HuH-7.5 (cell line): ENCODE measurements around the gene DMRT3.
"Not testable (repeated sequence)": the region's sequence is repeated elsewhere in the genome, so short reads cannot be mapped to it uniquely, and the experiment has no call there.

Experiments
- DNase-seq: peaks from one replicate; pipeline ENCODE4 v3.0.0; 2011; ENCODE audit warnings: low spot score

DMRT3 gene

DNA sequence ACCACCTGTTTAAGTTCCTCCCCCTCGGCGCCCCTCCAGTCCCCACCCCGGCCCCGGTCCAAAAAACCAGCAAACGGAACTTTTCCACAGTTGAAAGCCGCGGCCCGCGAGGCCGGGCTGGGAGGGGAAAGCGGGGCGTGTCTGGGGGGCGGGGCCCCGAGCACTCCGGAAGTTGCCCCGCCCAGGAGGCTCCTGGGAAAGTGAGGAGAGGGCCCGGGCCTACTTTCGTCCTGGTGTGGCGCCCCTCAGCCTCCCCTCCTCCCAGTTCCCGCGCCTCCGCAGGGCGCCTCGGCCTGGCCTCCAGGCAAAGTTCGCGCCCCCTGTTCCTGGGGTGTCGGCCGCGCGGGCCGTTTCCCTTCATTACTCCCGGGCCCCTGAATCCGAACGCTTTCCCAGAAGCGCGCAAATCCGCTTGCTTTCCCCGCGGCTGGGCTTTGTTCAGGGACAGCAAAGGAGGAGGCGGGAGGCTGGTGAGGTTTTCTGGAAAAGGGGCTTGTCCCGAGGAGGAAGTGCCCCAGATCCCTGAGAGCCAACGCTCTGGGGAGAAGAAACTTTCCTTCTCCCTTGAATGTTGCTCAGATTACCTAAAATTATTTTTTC lies 4.5 kb upstream of the DMRT3 start:
- DNase-seq = no peak

DNA sequence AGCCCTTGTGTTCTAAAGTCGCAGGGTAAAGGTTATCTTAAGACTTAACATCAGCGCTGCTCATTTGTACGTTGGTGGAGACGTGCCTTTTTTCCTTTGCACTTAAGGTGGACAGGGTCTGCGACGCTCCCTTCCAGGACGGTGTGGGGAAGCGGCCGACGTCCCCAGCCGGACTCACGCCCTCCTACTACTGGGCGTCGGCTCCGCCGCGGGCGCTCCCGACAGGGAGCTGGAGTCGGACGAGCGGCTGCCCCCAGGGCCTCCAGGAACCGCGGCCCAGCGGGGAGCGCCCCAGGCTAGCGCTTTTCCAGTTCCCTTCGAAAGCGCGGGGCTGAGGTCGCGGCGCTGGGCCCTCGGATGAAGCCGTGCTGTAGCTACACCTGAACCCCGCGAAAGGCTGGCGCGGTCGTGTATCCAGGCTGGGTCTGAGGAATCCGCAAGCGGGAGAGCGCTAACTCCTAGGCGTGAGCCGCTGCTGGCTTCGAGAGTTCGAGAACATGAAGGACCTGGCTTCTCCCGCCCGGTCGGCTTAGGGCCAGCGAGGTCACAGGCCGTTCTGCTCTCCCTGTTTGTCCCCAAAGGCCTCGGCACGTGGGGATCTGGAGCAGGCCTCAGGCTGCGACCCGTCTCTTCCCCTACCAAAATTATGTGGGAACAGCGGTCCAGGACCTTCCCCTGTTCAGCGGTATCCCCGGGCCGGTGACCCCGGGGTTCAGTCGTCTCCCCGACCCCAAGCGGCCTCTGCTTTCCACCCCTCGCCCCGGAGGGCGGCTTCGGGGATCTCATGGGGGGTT lies 3.8 kb upstream of the DMRT3 start:
- DNase-seq = no peak

GRCh38 chr9:973295-973834 lies 3.1 kb upstream of the DMRT3 start:
- no peak for DNase-seq

- DNase-seq = no peak
These were observed 2.1 kb upstream of the DMRT3 start for GRCh38 chr9:974031-974995.

DNA sequence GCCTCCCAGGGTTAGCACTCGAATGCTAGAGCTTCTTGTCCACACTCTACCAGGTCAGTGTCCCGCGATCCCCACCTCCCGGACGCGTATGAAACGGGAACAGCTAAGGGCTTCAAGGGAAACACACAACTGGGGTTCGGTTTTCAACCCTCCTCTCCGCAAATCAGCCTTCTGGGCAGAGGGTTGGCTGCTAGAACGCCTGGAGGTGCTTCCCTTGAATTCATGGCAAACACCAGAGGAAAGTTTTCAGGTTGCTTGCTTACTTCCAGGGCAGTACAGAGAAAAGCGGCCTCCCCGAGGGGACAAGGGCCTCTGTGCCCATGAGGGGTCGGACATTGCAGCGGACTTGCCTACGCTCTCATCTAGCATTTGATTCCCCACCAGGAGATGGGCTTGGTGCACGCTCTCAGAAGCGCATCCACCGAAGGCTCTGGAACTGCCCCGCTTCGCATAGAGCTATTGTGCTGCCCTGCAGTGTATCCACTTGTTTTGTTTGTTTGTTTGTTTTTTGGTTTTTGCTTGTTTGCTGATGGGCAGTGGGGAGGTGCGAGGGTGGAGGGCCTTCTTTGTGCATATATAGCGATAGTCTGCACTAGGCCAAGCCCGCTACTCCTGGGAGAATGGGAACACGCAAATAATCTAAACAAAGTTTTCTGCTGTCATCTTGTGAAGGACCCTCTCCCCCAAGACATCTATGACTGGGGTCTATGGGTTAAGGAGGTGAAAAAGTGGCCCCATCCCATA lies 1.3 kb upstream of the DMRT3 start:
- no peak for DNase-seq

- DNase-seq = no peak
These were observed 656 bp upstream of the DMRT3 start for GRCh38 chr9:975740-976257.

DNA sequence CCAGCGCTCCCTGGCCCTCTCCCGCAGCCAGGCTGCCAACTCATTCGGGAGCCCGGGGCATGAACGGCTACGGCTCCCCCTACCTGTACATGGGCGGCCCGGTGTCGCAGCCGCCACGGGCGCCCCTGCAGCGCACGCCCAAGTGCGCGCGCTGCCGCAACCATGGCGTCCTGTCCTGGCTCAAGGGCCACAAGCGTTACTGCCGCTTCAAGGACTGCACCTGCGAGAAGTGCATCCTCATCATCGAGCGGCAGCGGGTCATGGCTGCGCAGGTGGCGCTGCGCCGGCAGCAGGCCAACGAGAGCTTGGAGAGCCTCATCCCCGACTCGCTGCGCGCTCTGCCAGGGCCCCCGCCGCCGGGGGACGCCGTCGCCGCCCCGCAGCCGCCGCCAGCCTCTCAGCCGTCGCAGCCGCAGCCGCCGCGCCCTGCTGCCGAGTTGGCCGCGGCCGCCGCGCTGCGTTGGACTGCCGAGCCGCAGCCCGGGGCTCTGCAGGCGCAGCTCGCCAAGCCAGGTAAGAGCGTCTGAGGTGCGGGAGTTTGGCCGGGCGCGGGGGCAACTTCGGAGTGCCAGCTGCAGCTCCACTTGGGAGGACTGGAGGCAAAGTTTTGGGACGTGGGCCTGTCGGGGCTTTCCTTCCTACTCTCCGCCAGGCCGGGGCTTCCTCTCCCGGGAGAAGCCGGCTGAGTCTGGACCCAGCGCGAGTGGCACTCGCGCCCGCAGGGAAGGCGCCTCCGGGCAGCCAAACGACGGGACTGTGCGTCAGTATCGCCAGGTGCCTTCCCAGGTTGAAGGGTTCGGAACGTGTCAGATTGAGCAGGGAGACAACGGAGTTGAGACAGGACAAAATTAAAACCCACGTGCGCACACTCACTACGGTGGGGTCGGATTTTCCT lies 735 bp downstream of the DMRT3 start:
- DNase-seq = no peak

GRCh38 chr9:977838-978830 lies 1.7 kb downstream of the DMRT3 start:
- no peak for DNase-seq

DNA sequence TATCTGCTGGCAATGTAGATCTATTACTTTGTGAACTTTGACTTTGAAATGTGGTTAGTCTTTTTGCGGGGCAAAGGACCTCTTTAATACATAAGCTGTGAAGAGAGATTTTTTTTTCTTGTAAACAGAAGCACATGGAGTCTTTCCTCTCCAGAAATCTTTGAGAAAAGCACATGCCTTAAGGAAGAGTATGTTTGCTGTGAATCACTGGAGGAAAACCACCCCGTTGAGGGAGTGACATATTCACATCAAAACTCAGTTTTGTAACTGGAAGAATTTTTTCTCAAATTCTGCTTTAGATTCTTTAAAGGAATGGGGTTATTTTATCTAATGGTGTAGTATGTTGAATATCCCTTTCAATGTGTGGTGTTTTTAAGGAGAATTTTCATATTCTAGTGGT lies 3.5 kb downstream of the DMRT3 start:
- no peak for DNase-seq

DNA sequence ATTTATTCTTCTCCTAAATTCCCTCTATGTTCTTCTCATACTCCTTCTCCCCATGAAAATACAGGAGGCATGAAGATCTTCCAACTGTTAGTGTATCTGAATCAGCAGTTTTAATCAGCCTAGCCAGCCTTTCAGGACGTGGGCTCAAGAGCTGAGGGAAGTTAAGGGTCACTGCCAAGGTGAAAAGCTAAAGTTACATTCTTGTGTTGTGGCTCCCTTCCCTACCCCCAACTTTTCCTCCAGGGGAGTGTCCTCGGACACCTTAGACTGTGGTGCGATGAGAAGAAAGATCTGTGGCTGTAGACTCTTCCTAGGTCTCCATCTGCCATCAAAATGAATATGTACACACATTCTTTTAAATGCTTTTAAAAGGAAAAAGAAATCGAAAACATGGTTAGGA lies 4.2 kb downstream of the DMRT3 start:
- DNase-seq = no peak

- DNase-seq = no peak
These were observed 5.0 kb downstream of the DMRT3 start for GRCh38 chr9:981491-981898.

DNA sequence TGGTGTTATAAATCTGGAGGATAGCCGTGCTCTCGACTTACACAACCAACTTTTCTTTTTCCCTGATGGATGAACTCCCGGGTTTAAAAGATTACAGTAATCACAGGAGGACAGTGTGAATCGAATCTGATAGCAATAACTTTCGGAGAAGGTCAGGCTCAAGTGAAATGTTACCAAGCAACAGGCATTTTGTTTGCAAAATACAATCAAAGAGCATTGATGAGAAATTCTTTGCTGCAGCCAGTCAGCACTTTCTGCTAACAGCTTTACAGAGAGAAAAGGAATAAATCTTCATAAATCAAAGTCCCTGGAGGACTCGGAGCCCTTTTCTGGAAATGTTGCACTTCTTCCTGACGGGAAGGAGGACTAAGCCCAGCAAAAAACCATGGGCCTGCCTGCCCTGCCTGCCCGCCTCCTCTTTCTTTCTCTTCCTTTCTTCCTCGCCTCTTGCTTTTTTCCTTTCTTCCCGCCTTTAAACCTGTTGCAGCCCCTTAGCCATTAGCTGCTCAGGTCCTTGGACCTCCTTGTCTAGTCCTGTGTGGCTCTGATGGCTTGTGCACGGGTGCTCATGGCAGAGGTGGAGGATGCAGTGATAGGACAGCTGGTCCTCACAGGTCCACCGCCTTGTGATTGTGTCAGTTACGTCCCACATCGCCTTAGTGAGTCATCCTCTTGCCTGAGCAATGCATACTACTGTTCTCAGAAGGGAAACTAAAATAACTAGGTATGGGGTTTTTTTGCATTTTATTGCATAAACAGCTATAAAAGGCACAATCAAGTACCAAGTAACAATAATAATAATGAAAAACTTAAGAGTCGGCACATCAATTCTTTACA lies 6.2 kb downstream of the DMRT3 start:
- no peak for DNase-seq

DNA sequence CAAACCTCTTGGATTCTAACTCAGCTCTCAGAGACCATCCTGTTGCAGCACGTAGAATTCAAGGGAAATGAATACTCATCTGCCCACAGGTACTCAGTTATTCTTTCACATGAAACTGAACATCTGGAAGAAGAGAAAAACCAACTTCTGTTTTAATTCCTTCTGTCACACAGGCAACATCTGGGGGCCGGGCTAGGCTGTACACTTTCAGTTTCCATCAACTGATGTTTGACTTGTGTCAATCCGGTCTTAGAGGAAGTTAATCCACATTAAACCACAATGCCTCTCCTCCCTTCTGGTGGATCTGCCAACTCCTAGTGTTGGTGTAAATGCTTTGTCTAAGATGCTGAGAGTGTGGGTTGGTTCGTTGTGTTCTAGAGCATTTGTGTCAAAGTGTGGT lies 17.6 kb downstream of the DMRT3 start:
- no peak for DNase-seq

DNA sequence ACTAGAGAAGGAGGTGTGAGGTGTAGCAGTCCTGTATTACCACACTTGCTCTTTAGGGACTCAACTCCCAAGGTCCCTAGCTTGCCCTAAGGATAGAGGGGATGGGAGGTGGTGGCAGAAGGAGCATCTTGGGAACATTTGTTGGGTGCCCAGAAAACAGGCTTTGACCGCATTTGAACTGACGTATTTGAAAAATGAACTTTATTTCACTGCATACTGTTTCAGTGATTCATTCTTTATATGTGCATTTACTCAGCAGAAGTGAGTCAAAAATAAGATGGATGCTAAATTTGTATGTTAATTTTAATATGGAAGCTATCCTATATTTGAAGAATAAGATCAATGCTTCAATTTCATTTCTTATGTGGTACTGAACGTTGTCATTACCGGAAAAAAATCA lies 18.7 kb downstream of the DMRT3 start:
- no peak for DNase-seq

GRCh38 chr9:995781-996180 lies 19.3 kb downstream of the DMRT3 start:
- DNase-seq = no peak

DNA sequence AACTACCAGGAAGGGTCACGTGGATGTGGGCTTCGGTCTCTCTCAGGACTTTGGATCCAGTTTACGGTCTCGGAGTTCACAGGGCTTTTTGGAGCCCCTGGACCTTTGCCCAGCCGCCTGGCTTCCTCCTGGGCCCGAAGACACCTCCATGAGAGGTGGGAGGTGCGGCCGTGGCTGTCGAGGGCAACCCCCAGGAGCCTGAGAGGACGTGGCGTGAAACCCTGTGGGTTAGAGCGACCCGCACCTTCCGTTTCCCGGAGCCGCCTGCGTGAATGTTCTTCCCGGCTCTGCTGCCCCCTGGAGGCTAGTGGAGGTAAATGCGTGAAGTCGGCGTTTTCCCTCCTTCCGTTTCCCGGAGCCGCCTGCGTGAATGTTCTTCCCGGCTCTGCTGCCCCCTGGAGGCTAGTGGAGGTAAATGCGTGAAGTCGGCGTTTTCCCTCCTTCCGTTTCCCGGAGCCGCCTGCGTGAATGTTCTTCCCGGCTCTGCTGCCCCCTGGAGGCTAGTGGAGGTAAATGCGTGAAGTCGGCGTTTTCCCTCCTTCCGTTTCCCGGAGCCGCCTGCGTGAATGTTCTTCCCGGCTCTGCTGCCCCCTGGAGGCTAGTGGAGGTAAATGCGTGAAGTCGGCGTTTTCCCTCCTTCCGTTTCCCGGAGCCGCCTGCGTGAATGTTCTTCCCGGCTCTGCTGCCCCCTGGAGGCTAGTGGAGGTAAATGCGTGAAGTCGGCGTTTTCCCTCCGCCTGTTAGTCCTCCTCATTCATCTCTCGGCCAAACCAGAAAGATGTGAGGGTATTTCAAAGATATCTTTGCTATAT lies 22.1 kb downstream of the DMRT3 start:
- not testable (repeated sequence) for DNase-seq

DNA sequence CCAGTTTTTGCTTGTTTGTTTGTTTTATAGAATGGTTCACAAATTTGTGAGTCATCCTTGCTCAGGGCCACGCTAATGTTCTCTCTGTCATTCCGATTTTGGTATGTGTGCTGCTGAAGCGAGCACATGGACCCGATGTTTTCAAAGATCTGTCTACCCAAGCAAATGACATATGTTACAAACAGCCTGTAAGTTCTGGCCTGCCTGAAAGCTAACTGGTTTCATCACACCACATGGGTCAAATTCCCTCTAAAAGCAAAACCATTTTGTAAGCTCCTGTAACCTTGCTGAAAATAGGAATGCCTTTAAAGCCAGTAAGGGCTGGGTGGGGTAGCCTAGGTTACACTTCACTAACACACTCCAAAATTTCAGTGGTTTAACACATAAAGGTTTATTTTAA lies 25.4 kb downstream of the DMRT3 start:
- no peak for DNase-seq
